Transverse colon (tissue), 4 donors: ENCODE results near the gene GPC6. TPM values are rescaled to one million over a fixed set of nuclear protein-coding genes. Genes with fewer than 3 reads are reported as not detected.

Experiments used
- DNase-seq: peaks from one replicate; pipeline ENCODE4 v3.0.0-alpha.2; 2019
- H3K27ac ChIP-seq, 4 donors: fragments of 200-600 bp; sonication (generic); 2 replicates each; pipeline ENCODE4 v1.5.1; 2016 to 2018; ENCODE audit warnings: inconsistent platforms in 4 of 4
- H3K27me3 ChIP-seq: fragments of 200-600 bp; sonication (generic); 2 replicates; pipeline ENCODE4 v1.5.1; 2017; ENCODE audit warnings: inconsistent platforms
- H3K36me3 ChIP-seq, 4 donors: fragments of 200-600 bp; sonication (generic); 2 replicates each; pipeline ENCODE4 v1.5.1; 2017 to 2019; ENCODE audit warnings: inconsistent platforms in 4 of 4
- H3K4me1 ChIP-seq, 4 donors: fragments of 200-600 bp; sonication (generic); 2 replicates each; pipeline ENCODE4 v1.5.1; 2017 to 2020; ENCODE audit warnings: inconsistent platforms in 4 of 4
- H3K4me3 ChIP-seq, 4 donors: fragments of 200-600 bp; sonication (generic); 1 replicate in 1 of 4; 2 replicates in 3 of 4; pipeline versions ENCODE4 v1.5.1 to v1.6.1; 2017 to 2019; ENCODE audit warnings: inconsistent platforms in 4 of 4
- H3K9me3 ChIP-seq, 2 donors: fragments of 200-600 bp; sonication (generic); 2 replicates each; pipeline ENCODE4 v1.5.1; 2017 to 2019; ENCODE audit warnings: inconsistent platforms in 2 of 2
- CTCF ChIP-seq, 5 experiments: fragments of 200-600 bp in 3 of 5; fragments of 450-650 bp in 2 of 5; sonication (generic) in 3 of 5; IDR thresholded peaks; 1 replicate in 2 of 5; 2 replicates in 3 of 5; pipeline ENCODE4 v1.5.1; 2016 to 2017; ENCODE audit warnings: antibody characterized with exemption in 5 of 5, inconsistent platforms in 3 of 5, mild to moderate bottlenecking in 2 of 5, moderate library complexity in 1 of 5
- EP300 ChIP-seq: sonication (generic); formaldehyde crosslinking; IDR thresholded peaks from one replicate; pipeline ENCODE4 v1.6.1; 2017; ENCODE audit warnings: antibody characterized with exemption, low read depth
- POLR2A ChIP-seq: fragments of 450-650 bp; IDR thresholded peaks from one replicate; pipeline ENCODE4 v1.6.1; 2016; ENCODE audit warnings: antibody characterized with exemption, mild to moderate bottlenecking, moderate library complexity
- POLR2AphosphoS5 ChIP-seq, 3 donors: sonication (generic); formaldehyde crosslinking; IDR thresholded peaks; one replicate each; pipeline ENCODE4 v1.6.1; 2016; ENCODE audit warnings: antibody characterized with exemption in 3 of 3
- WGBS, 2 donors: methylation state at CpG; one replicate each; pipeline ENCODE4 v1.1.5; 2018; ENCODE audit warnings: low coverage in 1 of 2; 5-methylcytosine and 5-hydroxymethylcytosine counted together
- in situ Hi-C, 4 donors: fragments of 200-750 bp; cut with MboI; loops; one replicate each; pipeline versions ENCODE4 v1.15.0 to v1.15.1; 2017; ENCODE audit warnings: low sequenced_read_pairs in 3 of 4, low pct_ligation_motif_present in 1 of 4, low pct_unique_long_range_greater_than_20kb in 1 of 4
- intact Hi-C: fragments of 100-400 bp; cut with DNase I; formaldehyde crosslinking; loops from one replicate; pipeline ENCODE4 v1.15.1; 2023; ENCODE audit warnings: low total_unique reads
- total RNA-seq, 4 donors: library from RNA; depleted of rRNA; stranded (reverse); fragments of >200 nt; gene quantifications; one replicate each; pipeline ENCODE4 v1.1.0, GENCODE V29; 2016

The GPC6 gene
- total RNA-seq, 4 donors from 2014 or later, result 0.75 to 5.7 (median 4.0) TPM

- TF ChIP-seq POLR2A, result no peak
- no peak for TF ChIP-seq EP300
- TF ChIP-seq POLR2AphosphoS5 (IDR thresholded peaks at IDR 0.05), result no peak
- TF ChIP-seq CTCF (IDR thresholded peaks at IDR 0.05), result no peak
- Histone ChIP-seq H3K27ac (no peak overlapping the region), H3K36me3 (no peaks in the 10 kb centered on the region), H3K9me3 (no peaks in the 10 kb centered on the region), H3K4me1 (peaks cover 0 to 5% (median 0%) of the 10 kb centered on the region in 4 donors), H3K4me3 (no peak overlapping the region), H3K27me3 (no peaks in the 10 kb centered on the region)
- no peak for DNase-seq
- intact Hi-C loops (no loop called here), in situ Hi-C loops (no loop called here)
- 33 to 49% methylated on average over 2 of the region's 2 CpGs for WGBS, 2 donors
These were observed 102.3 kb downstream of the GPC6 start for GRCh38 chr13:93328943-93329342.

DNA sequence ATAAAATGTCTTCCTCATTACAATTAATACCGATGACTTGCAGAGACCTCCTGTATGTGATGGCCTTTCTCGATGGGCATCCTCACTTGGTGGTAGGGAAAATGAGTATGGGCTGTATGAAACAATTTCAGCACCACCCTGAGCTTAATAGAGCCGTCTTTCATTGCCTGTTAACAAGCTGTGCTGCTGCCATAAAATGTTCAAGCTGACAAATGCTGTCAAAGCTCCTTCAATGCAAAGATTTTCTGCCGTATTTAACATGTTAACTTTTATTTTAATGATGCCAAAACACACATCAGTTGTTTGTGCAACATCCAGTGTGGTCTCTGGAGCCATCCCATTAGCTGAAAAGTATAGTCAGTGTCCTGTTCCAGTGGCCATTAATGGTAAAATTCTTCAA is 110.1 kb downstream of the GPC6 start:
- Histone ChIP-seq H3K27ac (no peak overlapping the region), H3K4me1 (no peaks in the 10 kb centered on the region), H3K4me3 (no peak overlapping the region), H3K36me3 (no peaks in the 10 kb centered on the region), H3K9me3 (no peaks in the 10 kb centered on the region), H3K27me3 (no peaks in the 10 kb centered on the region)
- intact Hi-C loops, result no loop called here
- 53 to 64% methylated on average over 4 of the region's 4 CpGs for WGBS, 2 donors
- in situ Hi-C loops, result no loop called here
- no peak for TF ChIP-seq EP300
- TF ChIP-seq CTCF (IDR thresholded peaks at IDR 0.05), result no peak
- TF ChIP-seq POLR2A, result no peak
- no peak for TF ChIP-seq POLR2AphosphoS5 (IDR thresholded peaks at IDR 0.05)
- no peak for DNase-seq

GRCh38 chr13:93338030-93338429 is 111.4 kb downstream of the GPC6 start:
- Histone ChIP-seq H3K36me3 (no peaks in the 10 kb centered on the region), H3K27me3 (no peaks in the 10 kb centered on the region), H3K27ac (no peak overlapping the region), H3K4me3 (no peak overlapping the region), H3K9me3 (no peaks in the 10 kb centered on the region), H3K4me1 (no peaks in the 10 kb centered on the region)
- 72 to 84% methylated on average over 5 of the region's 5 CpGs for WGBS, 2 donors
- in situ Hi-C loops, result no loop called here
- intact Hi-C loops, result no loop called here
- no peak for TF ChIP-seq POLR2A
- TF ChIP-seq CTCF (IDR thresholded peaks at IDR 0.05), result no peak
- TF ChIP-seq POLR2AphosphoS5 (IDR thresholded peaks at IDR 0.05), result no peak
- no peak for TF ChIP-seq EP300
- DNase-seq, result no peak

DNA sequence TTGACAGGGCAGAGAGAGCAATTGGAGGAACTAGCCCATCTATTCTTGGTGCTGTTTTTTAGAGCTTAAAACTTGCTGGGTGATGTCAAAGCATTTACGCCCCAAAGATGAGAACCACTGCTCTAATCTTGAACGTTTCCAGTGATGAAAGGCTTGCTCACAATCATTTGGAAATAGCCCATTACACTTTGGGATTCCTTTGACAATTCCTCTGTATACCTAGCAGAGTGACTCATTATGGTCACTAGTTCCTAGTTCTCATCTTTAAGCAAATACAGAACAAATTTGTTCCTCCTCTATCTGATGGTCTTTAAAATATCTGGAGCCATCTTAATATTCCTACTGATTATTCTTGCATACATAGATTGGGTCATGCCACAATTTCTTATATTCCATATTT is 112.3 kb downstream of the GPC6 start:
- intact Hi-C loops, result no loop called here
- in situ Hi-C loops, result no loop called here
- 72 to 75% methylated on average over 2 of the region's 2 CpGs for WGBS, 2 donors

DNA sequence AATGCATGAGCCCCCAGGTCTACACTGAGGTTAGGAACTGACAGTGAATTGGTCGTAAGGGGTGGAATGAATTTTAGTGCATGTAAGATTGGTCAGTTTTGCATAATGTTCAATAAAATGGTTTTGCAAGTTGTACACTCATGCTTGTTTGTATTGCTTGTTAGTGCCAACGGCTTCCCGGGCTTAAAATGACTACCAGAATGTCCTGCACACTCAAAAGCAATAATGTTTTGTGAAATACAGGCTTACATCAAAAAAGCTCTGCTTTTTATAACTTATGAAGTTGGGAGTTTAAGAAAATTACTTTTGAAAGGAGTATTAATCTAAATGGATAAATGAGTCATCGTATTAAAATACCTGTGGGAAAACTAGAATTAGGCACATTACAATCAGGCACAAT is 112.9 kb downstream of the GPC6 start:
- Histone ChIP-seq H3K4me3 (no peak overlapping the region), H3K27me3 (no peaks in the 10 kb centered on the region), H3K27ac (no peak overlapping the region), H3K4me1 (no peaks in the 10 kb centered on the region), H3K9me3 (no peaks in the 10 kb centered on the region), H3K36me3 (no peaks in the 10 kb centered on the region)
- intact Hi-C loops, result no loop called here
- DNase-seq, result no peak
- TF ChIP-seq POLR2AphosphoS5 (IDR thresholded peaks at IDR 0.05), result no peak
- no peak for TF ChIP-seq CTCF (IDR thresholded peaks at IDR 0.05)
- TF ChIP-seq EP300, result no peak
- TF ChIP-seq POLR2A, result no peak
- WGBS, 2 donors, result 84 to 92% methylated on average over 4 of the region's 4 CpGs
- in situ Hi-C loops, result no loop called here

More for the DNA sequence above, 112.3 kb downstream of the GPC6 start:
- H3K4me3 ChIP-seq, result no peak overlapping the region
- no peaks in the 10 kb centered on the region for H3K9me3 ChIP-seq
- H3K27ac ChIP-seq, result no peak overlapping the region
- H3K27me3 ChIP-seq, result no peaks in the 10 kb centered on the region
- no peaks in the 10 kb centered on the region for H3K4me1 ChIP-seq
- no peak for DNase-seq
- no peak for TF ChIP-seq POLR2AphosphoS5 (IDR thresholded peaks at IDR 0.05)
- no peaks in the 10 kb centered on the region for H3K36me3 ChIP-seq
